GM23338 (cell line): ENCODE results near the gene AFP.

Source experiments
- CREB1 ChIP-seq: fragments of 250-450 bp; sonication (Bioruptor Pico); IDR thresholded peaks from 2 replicates; pipeline ENCODE4 v1.5.0; 2020; ENCODE audit warnings: low read depth, mild to moderate bottlenecking, moderate library complexity
- EZH2 ChIP-seq: fragments of 200-600 bp; sonication (generic); IDR thresholded peaks from one replicate; pipeline ENCODE4 v1.8.0; 2017; ENCODE audit warnings: antibody characterized with exemption, mild to moderate bottlenecking, low read depth; ENCODE audit not compliant: unreplicated experiment
- EZH2phosphoT487 ChIP-seq: fragments of 200-600 bp; sonication (generic); IDR thresholded peaks from one replicate; pipeline ENCODE4 v1.8.1; 2018; ENCODE audit warnings: antibody characterized with exemption; ENCODE audit not compliant: unreplicated experiment
- JUNB ChIP-seq: IDR thresholded peaks from one replicate; pipeline ENCODE4 v1.6.1; 2016; ENCODE audit warnings: antibody characterized with exemption; ENCODE audit not compliant: unreplicated experiment
- NANOG ChIP-seq: IDR thresholded peaks from 2 replicates; pipeline ENCODE4 v1.6.1; 2016; ENCODE audit warnings: antibody characterized with exemption, borderline replicate concordance
- POLR2AphosphoS5 ChIP-seq: IDR thresholded peaks from 2 replicates; pipeline ENCODE4 v1.6.1; 2016; ENCODE audit warnings: antibody characterized with exemption, low read depth
- ZNF114 ChIP-seq: fragments of 250-450 bp; sonication (Bioruptor Pico); IDR thresholded peaks from 2 replicates; pipeline ENCODE4 v1.5.0; 2020; ENCODE audit warnings: mild to moderate bottlenecking, moderate library complexity
- ZNF331 ChIP-seq: fragments of 250-450 bp; sonication (Bioruptor Pico); IDR thresholded peaks from 2 replicates; pipeline ENCODE4 v1.5.0; 2020; ENCODE audit warnings: low read depth, mild to moderate bottlenecking, moderate library complexity
- TF ChIP-seq, protein P1 (sequence below), 2 experiments: fragments of 200-600 bp in 1 of 2; sonication (generic) in 1 of 2; conservative IDR thresholded peaks; 2 replicates each; pipeline versions ENCODE4 v1.5.1 to v1.6.1; 2016 to 2017; ENCODE audit warnings: antibody characterized with exemption in 2 of 2, low read depth in 2 of 2, mild to moderate bottlenecking in 2 of 2, moderate library complexity in 1 of 2
- TF ChIP-seq, protein P2 (sequence below): IDR thresholded peaks from one replicate; pipeline ENCODE4 v1.6.1; 2018; ENCODE audit warnings: antibody characterized with exemption; ENCODE audit not compliant: unreplicated experiment
- TF ChIP-seq, protein P3 (sequence below): IDR thresholded peaks from 2 replicates; pipeline ENCODE4 v1.6.1; 2016; ENCODE audit warnings: antibody characterized with exemption

DNA sequence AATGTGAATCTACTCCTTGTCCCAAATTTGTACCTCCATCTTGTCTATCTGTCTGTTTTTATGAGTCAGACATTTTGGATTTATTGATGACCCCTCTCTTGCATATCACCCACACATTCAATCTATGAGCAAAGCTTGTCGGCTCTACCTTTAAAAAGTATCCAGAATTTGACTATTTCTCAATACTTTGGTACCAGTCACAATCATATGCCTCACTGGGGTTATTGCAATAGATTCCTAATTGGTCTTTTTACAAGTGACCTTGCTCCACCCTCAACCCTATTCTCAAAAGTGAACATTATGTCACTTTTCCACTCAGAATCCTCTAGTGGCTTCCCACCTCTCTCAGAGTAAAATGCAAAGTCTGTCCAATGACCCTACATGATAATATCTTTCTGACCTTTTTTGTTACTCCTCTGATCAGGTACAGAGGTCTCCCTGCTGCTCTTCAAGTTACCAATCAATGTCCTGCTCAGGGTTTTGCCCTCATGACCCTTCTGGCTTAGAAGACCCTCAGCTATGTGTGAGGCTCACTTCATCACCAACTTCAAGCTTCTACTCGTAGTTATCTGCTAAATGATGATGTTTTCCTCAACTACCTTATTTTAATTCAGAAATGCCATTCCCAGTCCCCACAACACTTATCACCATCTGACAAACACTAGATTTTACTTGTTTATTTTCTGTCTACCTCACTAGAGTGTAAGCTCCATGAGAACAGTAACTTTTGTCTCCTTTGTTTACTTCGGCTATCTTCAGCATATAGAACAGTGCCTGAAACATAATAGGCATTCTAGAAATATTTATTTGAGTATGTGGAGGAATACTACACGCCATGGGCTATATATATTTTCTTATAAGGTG, 22.4 kb downstream of the AFP start:
- TF ChIP-seq, protein P1, sequence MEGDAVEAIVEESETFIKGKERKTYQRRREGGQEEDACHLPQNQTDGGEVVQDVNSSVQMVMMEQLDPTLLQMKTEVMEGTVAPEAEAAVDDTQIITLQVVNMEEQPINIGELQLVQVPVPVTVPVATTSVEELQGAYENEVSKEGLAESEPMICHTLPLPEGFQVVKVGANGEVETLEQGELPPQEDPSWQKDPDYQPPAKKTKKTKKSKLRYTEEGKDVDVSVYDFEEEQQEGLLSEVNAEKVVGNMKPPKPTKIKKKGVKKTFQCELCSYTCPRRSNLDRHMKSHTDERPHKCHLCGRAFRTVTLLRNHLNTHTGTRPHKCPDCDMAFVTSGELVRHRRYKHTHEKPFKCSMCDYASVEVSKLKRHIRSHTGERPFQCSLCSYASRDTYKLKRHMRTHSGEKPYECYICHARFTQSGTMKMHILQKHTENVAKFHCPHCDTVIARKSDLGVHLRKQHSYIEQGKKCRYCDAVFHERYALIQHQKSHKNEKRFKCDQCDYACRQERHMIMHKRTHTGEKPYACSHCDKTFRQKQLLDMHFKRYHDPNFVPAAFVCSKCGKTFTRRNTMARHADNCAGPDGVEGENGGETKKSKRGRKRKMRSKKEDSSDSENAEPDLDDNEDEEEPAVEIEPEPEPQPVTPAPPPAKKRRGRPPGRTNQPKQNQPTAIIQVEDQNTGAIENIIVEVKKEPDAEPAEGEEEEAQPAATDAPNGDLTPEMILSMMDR (conservative IDR thresholded peaks at IDR 0.05; ENCODE audit: low read depth in 2 of 2), result no peak
- no peak for TF ChIP-seq POLR2AphosphoS5
- TF ChIP-seq EZH2, result no peak
- TF ChIP-seq, protein P2, sequence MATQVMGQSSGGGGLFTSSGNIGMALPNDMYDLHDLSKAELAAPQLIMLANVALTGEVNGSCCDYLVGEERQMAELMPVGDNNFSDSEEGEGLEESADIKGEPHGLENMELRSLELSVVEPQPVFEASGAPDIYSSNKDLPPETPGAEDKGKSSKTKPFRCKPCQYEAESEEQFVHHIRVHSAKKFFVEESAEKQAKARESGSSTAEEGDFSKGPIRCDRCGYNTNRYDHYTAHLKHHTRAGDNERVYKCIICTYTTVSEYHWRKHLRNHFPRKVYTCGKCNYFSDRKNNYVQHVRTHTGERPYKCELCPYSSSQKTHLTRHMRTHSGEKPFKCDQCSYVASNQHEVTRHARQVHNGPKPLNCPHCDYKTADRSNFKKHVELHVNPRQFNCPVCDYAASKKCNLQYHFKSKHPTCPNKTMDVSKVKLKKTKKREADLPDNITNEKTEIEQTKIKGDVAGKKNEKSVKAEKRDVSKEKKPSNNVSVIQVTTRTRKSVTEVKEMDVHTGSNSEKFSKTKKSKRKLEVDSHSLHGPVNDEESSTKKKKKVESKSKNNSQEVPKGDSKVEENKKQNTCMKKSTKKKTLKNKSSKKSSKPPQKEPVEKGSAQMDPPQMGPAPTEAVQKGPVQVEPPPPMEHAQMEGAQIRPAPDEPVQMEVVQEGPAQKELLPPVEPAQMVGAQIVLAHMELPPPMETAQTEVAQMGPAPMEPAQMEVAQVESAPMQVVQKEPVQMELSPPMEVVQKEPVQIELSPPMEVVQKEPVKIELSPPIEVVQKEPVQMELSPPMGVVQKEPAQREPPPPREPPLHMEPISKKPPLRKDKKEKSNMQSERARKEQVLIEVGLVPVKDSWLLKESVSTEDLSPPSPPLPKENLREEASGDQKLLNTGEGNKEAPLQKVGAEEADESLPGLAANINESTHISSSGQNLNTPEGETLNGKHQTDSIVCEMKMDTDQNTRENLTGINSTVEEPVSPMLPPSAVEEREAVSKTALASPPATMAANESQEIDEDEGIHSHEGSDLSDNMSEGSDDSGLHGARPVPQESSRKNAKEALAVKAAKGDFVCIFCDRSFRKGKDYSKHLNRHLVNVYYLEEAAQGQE, result no peak
- TF ChIP-seq, protein P3, sequence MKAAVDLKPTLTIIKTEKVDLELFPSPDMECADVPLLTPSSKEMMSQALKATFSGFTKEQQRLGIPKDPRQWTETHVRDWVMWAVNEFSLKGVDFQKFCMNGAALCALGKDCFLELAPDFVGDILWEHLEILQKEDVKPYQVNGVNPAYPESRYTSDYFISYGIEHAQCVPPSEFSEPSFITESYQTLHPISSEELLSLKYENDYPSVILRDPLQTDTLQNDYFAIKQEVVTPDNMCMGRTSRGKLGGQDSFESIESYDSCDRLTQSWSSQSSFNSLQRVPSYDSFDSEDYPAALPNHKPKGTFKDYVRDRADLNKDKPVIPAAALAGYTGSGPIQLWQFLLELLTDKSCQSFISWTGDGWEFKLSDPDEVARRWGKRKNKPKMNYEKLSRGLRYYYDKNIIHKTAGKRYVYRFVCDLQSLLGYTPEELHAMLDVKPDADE, result no peak
- no peak for TF ChIP-seq ZNF331 (CRISPR knock-in tag)
- no peak for TF ChIP-seq JUNB
- no peak for TF ChIP-seq EZH2phosphoT487
- TF ChIP-seq NANOG, result no peak
- TF ChIP-seq ZNF114 (CRISPR knock-in tag), result no peak
- no peak for TF ChIP-seq CREB1 (CRISPR knock-in tag)
